Esophagus muscularis mucosa (tissue), 4 donors: ENCODE results near the gene BAIAP2.

Experiments
- CTCF ChIP-seq, 3 experiments: fragments of 200-600 bp in 2 of 3; fragments of 450-650 bp in 1 of 3; sonication (generic) in 2 of 3; IDR thresholded peaks; one replicate each; pipeline ENCODE4 v1.5.1; 2017 to 2019; ENCODE audit warnings: antibody characterized with exemption in 3 of 3, mild to moderate bottlenecking in 2 of 3, moderate library complexity in 1 of 3
- EP300 ChIP-seq: sonication (generic); formaldehyde crosslinking; IDR thresholded peaks from one replicate; pipeline ENCODE4 v1.6.1; 2017; ENCODE audit warnings: antibody characterized with exemption
- POLR2A ChIP-seq: fragments of 450-650 bp; IDR thresholded peaks from one replicate; pipeline ENCODE4 v1.6.1; 2017; ENCODE audit warnings: antibody characterized with exemption, moderate library complexity, mild to moderate bottlenecking, low read depth
- POLR2AphosphoS5 ChIP-seq, 2 donors: sonication (generic); formaldehyde crosslinking; IDR thresholded peaks; one replicate each; pipeline ENCODE4 v1.6.1; 2017; ENCODE audit warnings: antibody characterized with exemption in 2 of 2

GRCh38 chr17:81009136-81009535 lies 25.8 kb upstream of the BAIAP2 start:
- TF ChIP-seq EP300 = no peak
- TF ChIP-seq CTCF (IDR thresholded peaks at IDR 0.05) = no peak
- TF ChIP-seq POLR2AphosphoS5 (IDR thresholded peaks at IDR 0.05) = no peak
- no peak for TF ChIP-seq POLR2A
